Sigmoid colon (tissue), 7 donors: ENCODE results near the gene ST6GALNAC2. TPM values are rescaled to one million over a fixed set of nuclear protein-coding genes. Genes with fewer than 3 reads are reported as not detected.
A peak's percentile ranks its signal among the peaks of the same experiment; 100 is the strongest.
"Not testable (repeated sequence)": the region's sequence is repeated elsewhere in the genome, so short reads cannot be mapped to it uniquely, and the experiment has no call there.

Source experiments
- DNase-seq: peaks from one replicate; pipeline ENCODE4 v3.0.0-alpha.2; 2019
- H3K27ac ChIP-seq, 4 donors: fragments of 200-600 bp; sonication (generic); one replicate each; pipeline ENCODE4 v1.5.1; 2016 to 2019; ENCODE audit warnings: mild to moderate bottlenecking in 1 of 4
- H3K27me3 ChIP-seq, 3 donors: fragments of 200-600 bp; sonication (generic); one replicate each; pipeline ENCODE4 v1.5.1; 2019; ENCODE audit warnings: mild to moderate bottlenecking in 1 of 3
- H3K36me3 ChIP-seq, 4 donors: fragments of 200-600 bp; sonication (generic); one replicate each; pipeline ENCODE4 v1.5.1; 2016 to 2019
- H3K4me1 ChIP-seq, 4 donors: fragments of 200-600 bp; sonication (generic); one replicate each; pipeline ENCODE4 v1.5.1; 2017 to 2019
- H3K4me3 ChIP-seq, 4 donors: fragments of 200-600 bp; sonication (generic); one replicate each; pipeline ENCODE4 v1.5.1; 2017 to 2019; ENCODE audit warnings: mild to moderate bottlenecking in 2 of 4, moderate library complexity in 1 of 4
- H3K9me3 ChIP-seq, 4 donors: fragments of 200-600 bp in 3 of 4; sonication (generic) in 3 of 4; one replicate each; pipeline versions ENCODE4 v1.5.1 to v1.6.1; 2013 to 2019
- CTCF ChIP-seq, 4 experiments: fragments of 450-650 bp in 3 of 4; fragments of 200-600 bp in 1 of 4; IDR thresholded peaks; one replicate each; pipeline ENCODE4 v1.5.1; 2016 to 2019; ENCODE audit warnings: antibody characterized with exemption in 4 of 4, mild to moderate bottlenecking in 3 of 4, moderate library complexity in 2 of 4
- EP300 ChIP-seq, 4 donors: sonication (generic); formaldehyde crosslinking; IDR thresholded peaks; one replicate each; pipeline ENCODE4 v1.6.1; 2017; ENCODE audit warnings: antibody characterized with exemption in 4 of 4
- POLR2A ChIP-seq, 2 donors: fragments of 450-650 bp; IDR thresholded peaks; one replicate each; pipeline ENCODE4 v1.6.1; 2016; ENCODE audit warnings: antibody characterized with exemption in 2 of 2, mild to moderate bottlenecking in 2 of 2, moderate library complexity in 2 of 2
- POLR2AphosphoS5 ChIP-seq, 4 donors: sonication (generic); formaldehyde crosslinking; IDR thresholded peaks; one replicate each; pipeline ENCODE4 v1.6.1; 2017; ENCODE audit warnings: antibody characterized with exemption in 4 of 4
- WGBS, 2 donors: extraction: QIAGEN DNeasy Blood & Tissue Kit; methylation state at CpG; one replicate each; pipeline ENCODE4 v1.1.7; 2013; 5-methylcytosine and 5-hydroxymethylcytosine counted together
- intact Hi-C: fragments of 100-400 bp; cut with DNase I; formaldehyde crosslinking; loops from one replicate; pipeline ENCODE4 v1.15.1; 2023
- polyA plus RNA-seq, 3 donors: library from polyadenylated mRNA; stranded (reverse); fragments of 200-250 nt; gene quantifications; one replicate each; pipeline ENCODE4 v1.2.3, GENCODE V29; 2013
- total RNA-seq, 4 donors: library from RNA; depleted of rRNA; stranded (reverse); fragments of >200 nt; gene quantifications; one replicate each; pipeline ENCODE4 v1.1.0, GENCODE V29; 2016
- donor health status: healthy with polysubstance abuse.
- donor health status: Bipolar disorder and iron deficiency.
- donor health status: healthy.

The ST6GALNAC2 gene
- total and polyA plus RNA-seq, 7 donors = 3.3 to 16.4 (median 5.4) TPM

DNA sequence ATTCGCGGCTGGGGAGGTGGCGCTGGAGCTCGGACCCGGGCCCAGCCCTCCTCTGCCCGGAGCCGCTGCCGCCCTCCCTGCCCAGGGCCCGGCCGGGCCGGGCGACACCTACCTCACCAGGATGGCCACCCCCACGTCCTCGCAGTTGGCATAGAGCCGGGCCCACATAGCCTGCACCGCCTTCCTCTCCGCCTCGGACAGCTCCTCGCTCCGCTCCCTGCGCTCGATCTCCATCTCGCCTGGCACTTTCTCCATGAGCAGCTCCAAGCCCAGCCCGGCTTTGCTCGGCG is 48.4 kb downstream of the ST6GALNAC2 start:
- intact Hi-C loops = no loop called here
- H3K27ac ChIP-seq = peak overlapping the region; percentile 65 to 79 (median 74)
- no peaks in the 10 kb centered on the region for H3K36me3 ChIP-seq
- TF ChIP-seq POLR2AphosphoS5 (IDR thresholded peaks at IDR 0.05) = no peak
- no peak for DNase-seq
- H3K4me3 ChIP-seq = peak overlapping the region; percentile 34 to 54 (median 48)
- no peaks in the 10 kb centered on the region for H3K9me3 ChIP-seq
- WGBS, 2 donors = 5 to 13% methylated on average over 26 of the region's 26 CpGs
- peaks cover 0 to 37% (median 29%) of the 10 kb centered on the region in 4 donors for H3K4me1 ChIP-seq
- H3K27me3 ChIP-seq = peaks cover 14 to 41% (median 34%) of the 10 kb centered on the region in 3 donors

DNA sequence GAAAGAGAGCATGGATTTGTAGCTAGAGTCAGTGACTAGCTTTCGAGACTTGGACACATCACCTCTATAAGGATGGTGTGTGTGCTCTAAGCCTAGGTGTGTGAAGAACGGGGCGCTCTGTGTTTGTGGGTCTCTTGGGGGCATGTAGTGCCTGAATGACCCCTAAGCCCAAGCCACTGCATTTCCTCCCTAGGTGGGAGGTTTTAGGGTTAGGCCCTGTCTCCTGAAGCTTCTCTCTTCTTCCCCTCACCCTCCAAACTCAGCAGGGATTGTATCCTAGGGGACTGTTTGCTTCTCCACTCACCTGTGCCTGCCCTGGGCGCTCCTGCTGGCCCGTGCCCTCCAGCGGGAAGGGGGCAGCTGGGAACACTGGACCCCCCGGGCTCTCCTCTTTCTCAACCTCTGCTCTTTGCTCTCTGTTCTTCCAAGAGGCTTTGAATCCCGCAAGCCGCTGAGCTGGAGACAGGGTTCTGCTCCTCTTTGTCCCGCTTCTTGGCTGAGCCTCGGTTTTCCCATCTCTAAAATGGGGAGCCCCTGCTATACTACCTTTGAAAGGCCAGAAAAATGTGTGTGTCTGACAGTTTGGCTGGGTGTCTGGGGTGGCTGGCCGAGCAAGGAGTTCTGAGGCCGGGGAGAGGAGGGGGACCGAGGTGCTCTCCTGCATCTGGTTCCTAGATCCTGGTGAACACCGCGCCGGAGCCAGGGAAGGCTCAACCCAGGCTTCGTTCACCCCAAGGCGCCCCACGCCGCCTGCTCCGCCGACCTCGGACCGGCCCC is 49.0 kb downstream of the ST6GALNAC2 start:
- TF ChIP-seq CTCF (IDR thresholded peaks at IDR 0.05) (no peak), EP300 (IDR thresholded peaks at IDR 0.05) (no peak), POLR2A (IDR thresholded peaks at IDR 0.05) (no peak), POLR2AphosphoS5 (IDR thresholded peaks at IDR 0.05) (no peak)
- 67 to 70% methylated on average over 25 of the region's 25 CpGs for WGBS, 2 donors
- Histone ChIP-seq H3K4me3 (peak overlapping the region; percentile 34 to 54 (median 48)), H3K9me3 (no peaks in the 10 kb centered on the region), H3K27ac (peak overlapping the region; percentile 65 to 79 (median 74)), H3K4me1 (peaks cover 0 to 38% (median 30%) of the 10 kb centered on the region in 4 donors), H3K36me3 (no peaks in the 10 kb centered on the region), H3K27me3 (peaks cover 14 to 40% (median 31%) of the 10 kb centered on the region in 3 donors)
- intact Hi-C loops = no loop called here
- no peak for DNase-seq

DNA sequence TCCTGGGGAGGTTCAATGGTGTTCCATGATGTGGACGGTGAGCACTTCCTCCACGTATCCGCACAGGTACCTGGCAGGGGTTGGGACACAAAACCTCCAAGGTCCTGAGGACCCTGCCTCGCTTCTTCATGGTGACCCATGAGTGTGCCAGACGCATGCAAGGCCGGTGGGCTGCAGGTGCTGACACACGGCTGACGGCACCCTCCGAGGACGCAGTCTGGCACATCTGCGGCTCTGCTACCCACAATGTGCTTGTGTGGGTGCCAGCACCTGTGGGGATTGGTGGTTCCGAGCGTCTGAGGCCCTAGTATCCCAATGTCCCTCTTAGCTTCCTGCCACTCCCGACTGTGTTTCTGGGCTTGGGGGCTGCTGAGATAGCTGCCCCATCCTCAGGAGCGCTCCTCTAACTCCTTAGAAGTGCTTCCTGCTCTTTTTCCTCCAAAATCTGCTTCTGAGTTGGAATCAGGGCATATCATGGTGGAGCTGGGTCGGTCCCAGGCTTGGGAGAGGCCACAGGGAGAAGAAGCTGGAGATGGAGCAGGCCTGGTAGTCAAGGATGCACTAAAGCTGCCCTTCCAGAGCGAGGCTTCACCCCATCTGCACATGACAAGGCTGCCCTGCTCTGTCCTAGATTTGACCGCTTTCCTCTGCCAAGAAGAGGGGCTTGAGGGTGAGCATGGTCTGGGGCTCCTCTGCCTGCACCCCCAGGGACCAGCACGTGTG is 49.7 kb downstream of the ST6GALNAC2 start:
- peaks cover 0 to 39% (median 31%) of the 10 kb centered on the region in 4 donors for H3K4me1 ChIP-seq
- H3K4me3 ChIP-seq = peak overlapping the region in 2 of 4 donors; percentile 45 to 54

DNA sequence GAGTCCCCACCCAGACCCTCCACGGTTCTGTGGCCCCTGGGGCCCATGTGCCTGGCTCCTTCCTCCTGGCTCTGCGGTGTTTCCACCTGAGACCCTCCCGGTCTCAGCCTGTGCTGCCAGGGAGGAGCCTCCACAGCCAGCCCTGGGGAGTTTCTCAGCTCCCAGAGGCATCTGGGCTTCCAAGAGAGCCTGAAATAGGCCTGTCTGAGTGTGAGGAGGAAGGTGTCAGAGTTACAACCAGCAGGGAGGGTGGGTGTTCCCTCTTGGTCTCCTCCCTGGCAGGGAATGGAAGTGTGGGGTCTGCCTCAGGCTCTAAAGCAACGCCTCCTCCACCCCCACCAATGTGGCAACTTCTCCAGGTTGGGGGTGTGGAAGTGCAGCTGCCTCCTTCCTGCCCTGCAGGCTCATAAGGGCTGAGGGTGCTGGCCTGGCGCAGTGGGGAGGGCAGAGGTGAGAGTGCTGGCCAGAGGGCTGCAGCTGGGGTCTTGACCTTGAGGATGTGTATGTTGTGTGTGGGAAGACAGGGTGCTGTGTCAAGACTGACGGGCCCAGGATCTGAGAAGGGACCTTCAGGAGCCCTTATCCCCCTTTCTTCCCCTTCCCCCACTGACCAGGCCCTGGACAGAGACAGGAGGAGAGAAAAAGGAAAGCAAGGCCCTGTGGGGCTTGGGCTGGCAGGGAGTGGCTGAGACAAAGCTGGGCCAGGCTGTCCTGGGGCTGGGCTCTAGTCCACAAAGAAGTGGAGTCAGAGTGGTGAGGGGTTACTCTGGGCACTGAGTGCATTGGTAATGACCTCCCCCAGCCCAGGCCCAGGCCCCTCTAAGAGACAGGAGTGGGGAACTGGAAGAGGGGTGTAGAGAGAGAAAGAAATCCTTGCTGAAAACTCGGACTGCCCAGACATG is 50.6 kb downstream of the ST6GALNAC2 start:
- H3K27ac ChIP-seq = peak overlapping the region; percentile 4 to 44 (median 36)
- peak overlapping the region in 1 of 4 donors; percentile 54 for H3K4me3 ChIP-seq
- H3K27me3 ChIP-seq = peaks cover 14 to 40% (median 31%) of the 10 kb centered on the region in 3 donors
- DNase-seq = no peak
- no peaks in the 10 kb centered on the region for H3K9me3 ChIP-seq
- WGBS, 2 donors = 76 to 80% methylated on average over 7 of the region's 7 CpGs
- peaks cover 0 to 40% (median 32%) of the 10 kb centered on the region in 4 donors for H3K4me1 ChIP-seq
- no peaks in the 10 kb centered on the region for H3K36me3 ChIP-seq
- TF ChIP-seq POLR2A (IDR thresholded peaks at IDR 0.05) = no peak
- no peak for TF ChIP-seq EP300 (IDR thresholded peaks at IDR 0.05)
- no peak for TF ChIP-seq CTCF (IDR thresholded peaks at IDR 0.05)
- TF ChIP-seq POLR2AphosphoS5 (IDR thresholded peaks at IDR 0.05) = no peak
- intact Hi-C loops = no loop called here

More for the DNA sequence above, 49.7 kb downstream of the ST6GALNAC2 start:
- no peaks in the 10 kb centered on the region for H3K36me3 ChIP-seq
- DNase-seq = no peak
- no peak for TF ChIP-seq POLR2A (IDR thresholded peaks at IDR 0.05)
- no peak for TF ChIP-seq POLR2AphosphoS5 (IDR thresholded peaks at IDR 0.05)
- TF ChIP-seq CTCF (IDR thresholded peaks at IDR 0.05) = no peak
- TF ChIP-seq EP300 (IDR thresholded peaks at IDR 0.05) = no peak
- peak overlapping the region; percentile 65 to 79 (median 74) for H3K27ac ChIP-seq
- WGBS, 2 donors = 83 to 84% methylated on average over 19 of the region's 19 CpGs
- intact Hi-C loops = no loop called here
- no peaks in the 10 kb centered on the region for H3K9me3 ChIP-seq
- peaks cover 14 to 40% (median 31%) of the 10 kb centered on the region in 3 donors for H3K27me3 ChIP-seq

- Histone ChIP-seq H3K27me3 (peaks cover 14 to 37% (median 28%) of the 10 kb centered on the region in 3 donors), H3K4me1 (peaks cover 0 to 49% (median 42%) of the 10 kb centered on the region in 4 donors)
- H3K36me3 ChIP-seq, intact Hi-C loops, H3K27ac ChIP-seq, DNase-seq, H3K9me3 ChIP-seq, H3K4me3 ChIP-seq: not testable (repeated sequence)
- WGBS, 2 donors = 74 to 90% methylated on average over 9 of the region's 9 CpGs
Measured at GRCh38 chr17:76533640-76534359, 51.9 kb downstream of the ST6GALNAC2 start.
